DMS153 treated with DMSO at 0.1 percent for 48 hours (cell line): ENCODE results near the gene RAPGEF3.

Experiments
- DNase-seq: peaks from one replicate; lab custom pipeline; 2025; ENCODE audit not compliant: unreplicated experiment; lab: John Stamatoyannopoulos, UW

RAPGEF3 gene

DNA sequence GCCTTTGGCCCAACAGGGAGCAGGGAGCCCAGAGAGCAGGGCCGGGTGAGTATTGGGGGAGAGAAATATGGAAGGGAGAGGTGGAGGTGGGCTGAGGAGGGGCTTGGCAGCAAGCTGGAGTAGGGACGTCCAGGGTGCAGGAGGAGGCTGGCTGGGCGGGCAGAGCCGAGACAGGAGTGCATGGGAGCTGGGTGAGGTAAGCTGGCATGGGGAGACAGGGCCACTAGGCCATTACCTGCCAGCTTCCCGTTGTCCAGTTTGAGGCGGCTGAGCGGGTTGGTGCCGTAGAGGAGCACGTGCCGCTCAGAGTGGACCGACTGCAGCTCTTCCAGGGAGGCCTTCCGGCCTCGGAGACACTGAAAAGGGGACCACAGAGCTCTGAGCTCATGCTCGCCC lies 32.7 kb upstream of the RAPGEF3 start:
- no peak for DNase-seq

- DNase-seq: no peak
Observed at GRCh38 chr12:47790676-47791350, 32.1 kb upstream of the RAPGEF3 start.

- DNase-seq: no peak
Observed at GRCh38 chr12:47789712-47790489, 31.2 kb upstream of the RAPGEF3 start.

- no peak for DNase-seq
Observed at GRCh38 chr12:47789141-47789540, 30.5 kb upstream of the RAPGEF3 start.

- DNase-seq: no peak
Observed at GRCh38 chr12:47787596-47788319, 29.1 kb upstream of the RAPGEF3 start.

DNA sequence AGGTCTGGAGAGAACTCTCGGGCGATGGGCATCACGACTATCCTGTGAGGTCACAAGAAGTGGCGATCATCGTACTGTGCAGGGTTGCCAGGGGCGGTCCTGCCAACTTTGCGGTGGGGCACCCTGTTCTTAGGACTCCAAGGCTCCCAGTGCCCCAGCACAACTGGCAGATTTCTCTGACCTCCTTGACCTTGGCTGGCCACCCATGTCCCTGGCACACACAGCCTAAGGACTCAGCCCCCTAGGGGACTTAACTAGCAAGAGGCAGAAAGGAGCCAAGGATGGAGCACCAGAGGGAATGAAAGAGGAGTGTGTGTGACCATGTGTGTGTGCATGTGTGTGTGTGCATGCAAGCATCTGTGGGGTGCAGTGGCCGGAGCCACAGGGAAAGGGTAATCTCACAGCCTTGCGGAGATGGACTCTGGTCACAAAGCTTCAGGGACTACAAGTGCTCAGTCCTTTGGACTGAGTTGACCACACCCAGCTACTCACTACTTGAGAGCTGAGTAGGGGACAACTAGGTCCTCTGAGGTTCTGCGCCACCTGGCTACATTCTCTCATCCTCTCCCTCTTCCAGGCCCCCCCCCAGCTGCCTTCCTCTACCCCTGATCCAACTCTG lies 28.1 kb upstream of the RAPGEF3 start:
- no peak for DNase-seq

DNA sequence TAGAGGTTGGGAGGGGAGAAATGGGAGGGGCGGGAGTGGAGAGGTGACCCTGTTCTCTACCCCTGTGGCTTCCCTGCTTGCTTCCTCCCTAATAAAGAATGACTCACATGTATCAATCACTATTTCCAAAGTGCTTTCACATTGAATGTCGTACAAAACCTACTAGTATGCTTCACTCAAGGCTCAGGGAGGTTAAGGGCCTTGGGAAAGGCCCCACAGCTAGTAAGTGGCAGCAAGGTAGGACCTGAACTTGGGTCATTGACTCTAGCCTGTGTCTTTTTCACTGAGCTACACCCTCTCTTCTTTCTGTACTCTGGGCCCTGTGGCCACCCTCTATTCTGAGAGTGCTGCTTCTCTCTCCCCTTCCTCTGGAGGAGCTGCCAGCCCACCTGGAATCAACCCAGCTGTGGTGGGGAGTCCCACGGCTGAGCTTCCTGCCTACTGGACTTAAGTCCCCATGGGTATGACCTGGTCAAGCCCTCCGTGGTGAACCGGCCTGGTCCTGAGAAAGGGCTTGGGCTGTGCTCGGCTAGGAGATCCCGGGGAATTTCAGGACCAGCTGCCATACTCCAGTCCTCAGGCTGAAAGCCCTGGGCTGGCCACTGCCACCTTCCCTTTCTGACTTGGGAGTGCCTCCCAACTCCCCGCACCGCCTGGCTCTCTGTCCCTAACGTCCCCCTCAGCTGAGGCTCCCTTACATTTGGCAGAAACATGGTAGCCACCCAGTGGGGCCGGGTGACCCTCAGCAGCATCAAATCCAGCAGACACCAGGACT lies 27.4 kb upstream of the RAPGEF3 start:
- no peak for DNase-seq

DNA sequence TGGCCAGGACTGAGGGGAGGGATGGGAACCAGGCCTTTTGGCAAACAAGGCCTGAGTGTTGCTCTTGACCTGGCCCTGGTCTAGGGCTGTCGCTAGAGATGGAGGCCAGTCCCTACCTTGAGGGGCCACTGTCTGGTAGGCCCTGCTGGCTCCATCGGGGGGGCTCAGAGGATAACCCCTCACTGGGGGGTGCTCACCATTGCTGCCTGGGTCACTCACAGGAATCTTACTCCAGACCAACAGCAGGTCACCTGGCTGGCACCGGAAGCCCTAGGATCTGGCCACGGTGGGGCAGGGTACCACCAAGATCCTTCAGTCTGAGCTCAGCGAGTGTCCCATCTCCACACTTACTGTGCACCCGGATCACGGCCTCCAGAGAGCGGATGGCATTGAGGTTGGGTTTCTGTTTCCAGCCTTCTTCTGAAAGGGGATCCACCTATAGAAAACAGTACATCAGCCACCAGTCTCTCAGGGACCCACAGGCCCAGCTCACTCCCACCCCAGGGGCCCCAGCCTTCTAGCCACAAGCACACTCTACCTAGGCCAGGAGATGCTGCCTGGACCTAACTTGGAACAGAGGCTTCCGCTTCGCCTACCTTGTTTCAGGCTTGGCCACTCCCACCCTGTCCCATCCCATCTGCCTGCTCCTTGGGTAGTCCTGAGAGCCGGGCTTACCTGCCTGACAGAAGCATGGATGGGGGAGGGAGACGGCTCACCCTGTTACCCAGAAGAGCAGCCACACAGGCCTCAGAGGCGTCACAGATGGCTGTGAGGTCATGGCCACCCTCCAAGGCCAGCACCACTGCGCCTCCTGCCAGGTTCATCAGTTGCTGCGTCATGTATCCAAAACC lies 26.6 kb upstream of the RAPGEF3 start:
- no peak for DNase-seq

GRCh38 chr12:47783821-47784819 lies 25.4 kb upstream of the RAPGEF3 start:
- DNase-seq: no peak

DNA sequence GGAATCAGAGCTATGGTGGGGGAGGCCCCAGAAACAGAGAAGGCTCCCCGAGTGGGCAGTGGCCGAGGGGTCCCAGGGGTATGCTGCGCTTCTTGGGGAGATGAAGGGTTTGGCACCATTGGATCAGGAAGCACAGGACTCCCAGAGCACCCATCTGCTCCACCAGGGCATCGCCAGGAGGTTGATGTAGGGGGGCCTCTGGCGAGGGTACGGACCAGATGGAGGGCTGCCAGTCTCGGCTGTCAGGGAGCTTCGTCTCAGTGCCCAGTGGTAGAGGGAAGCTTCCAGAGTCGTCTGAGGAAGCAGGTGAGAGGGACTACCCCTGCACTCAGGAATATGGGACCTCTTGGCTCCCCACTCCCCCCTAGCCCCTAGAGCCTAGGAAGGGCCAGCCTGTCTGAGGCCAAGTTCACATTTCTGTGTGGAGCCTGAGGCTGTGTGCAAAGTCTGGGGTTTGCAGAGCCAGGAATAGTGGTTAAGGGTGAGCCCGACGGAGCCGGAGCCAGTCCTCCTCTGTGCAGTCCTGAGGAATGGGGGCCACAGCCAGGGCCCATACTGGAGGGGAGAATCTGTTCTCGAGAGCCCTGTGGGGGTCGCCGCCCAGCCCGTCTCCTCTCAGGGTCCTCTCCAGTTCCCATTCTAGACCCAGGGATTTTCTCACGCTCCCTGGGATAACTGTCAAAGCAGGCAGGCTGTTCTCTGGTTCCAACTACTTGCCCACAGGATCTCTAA lies 24.5 kb upstream of the RAPGEF3 start:
- no peak for DNase-seq

DNA sequence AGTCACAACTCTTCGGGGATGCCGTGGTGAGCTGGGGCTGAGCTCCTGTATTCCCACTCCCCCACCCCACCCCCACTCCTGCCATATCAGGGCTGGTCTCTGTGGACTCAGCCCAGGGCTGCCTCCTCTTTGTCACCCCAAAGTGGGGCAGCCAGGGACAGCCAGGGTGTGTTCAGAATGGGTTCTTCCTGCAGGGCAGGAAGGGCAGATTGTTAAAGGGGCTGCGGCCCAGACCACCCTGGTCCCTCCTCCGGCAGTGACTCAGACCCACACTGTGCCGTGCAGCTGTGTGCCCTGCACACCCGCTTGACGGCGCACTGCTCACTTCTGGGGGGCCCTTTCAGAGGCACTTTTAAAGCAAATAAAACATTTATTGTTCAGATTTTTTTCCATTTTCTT lies 23.7 kb upstream of the RAPGEF3 start:
- no peak for DNase-seq

DNA sequence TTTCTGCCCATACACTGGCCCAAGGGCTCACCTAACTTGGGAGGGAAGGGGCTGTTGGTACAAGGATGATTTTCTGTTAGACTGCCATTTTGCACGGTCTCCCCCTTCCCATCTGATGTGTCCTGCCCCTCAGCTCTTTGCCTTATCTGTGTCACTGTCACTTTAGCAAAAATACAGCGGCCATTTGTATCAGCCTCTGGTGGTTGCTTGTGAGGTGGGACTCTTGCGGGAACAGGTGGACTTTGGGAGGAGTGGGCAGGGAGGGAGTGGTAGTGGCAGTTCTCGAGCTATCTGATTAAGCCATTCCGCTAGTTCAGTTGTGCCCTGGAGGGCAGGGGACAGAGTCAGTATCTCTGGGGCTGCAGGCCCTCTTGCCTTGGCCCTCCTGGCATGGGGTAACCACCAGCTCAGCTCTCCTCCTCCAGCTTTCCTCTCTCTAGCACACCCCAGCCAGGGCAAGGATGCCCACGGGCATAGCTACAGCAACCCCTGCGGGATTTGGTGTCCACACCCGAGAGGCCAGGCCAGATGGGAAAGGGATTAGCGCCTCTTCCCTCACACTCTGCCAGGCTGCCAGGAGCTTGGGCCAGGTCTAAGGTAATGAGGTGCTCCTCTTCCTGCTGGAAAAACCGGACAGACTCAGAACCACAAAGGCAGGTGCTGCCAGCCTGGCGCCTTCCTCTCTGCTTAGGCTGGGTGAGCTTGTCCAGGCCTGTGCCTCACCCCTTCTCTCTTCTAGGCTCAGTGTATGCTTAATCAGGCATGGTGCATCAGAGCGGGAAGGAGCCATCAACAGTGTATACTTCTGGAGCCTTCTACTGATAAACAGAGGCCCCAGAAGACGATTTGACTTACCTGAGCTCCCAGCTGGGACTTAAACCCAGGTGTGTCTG lies 23.0 kb upstream of the RAPGEF3 start:
- peak; percentile 75 for DNase-seq

- no peak for DNase-seq
Observed at GRCh38 chr12:47779943-47780504, 21.3 kb upstream of the RAPGEF3 start.

- peak; percentile 79 for DNase-seq
Observed at GRCh38 chr12:47779301-47779942, 20.7 kb upstream of the RAPGEF3 start.

DNA sequence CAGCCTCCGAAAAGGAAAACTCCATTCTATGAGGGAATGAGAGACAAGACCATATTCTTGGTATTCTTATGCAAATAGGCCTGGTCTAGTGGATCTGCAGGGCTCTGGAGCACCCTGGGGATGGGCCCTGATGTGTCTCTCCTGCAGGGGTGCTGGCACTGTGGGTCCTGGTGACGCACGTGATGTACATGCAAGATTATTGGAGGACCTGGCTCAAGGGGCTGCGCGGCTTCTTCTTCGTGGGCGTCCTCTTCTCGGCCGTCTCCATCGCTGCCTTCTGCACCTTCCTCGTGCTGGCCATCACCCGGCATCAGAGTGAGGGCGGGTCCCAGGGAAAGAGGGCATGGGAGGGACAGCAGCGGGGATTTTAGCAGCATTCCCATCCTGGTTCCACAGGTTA lies 20.2 kb upstream of the RAPGEF3 start:
- DNase-seq: no peak
